ENCODE results near the gene LTBP1. TPM values are rescaled to one million over a fixed set of nuclear protein-coding genes. Genes with fewer than 3 reads are reported as not detected.

The LTBP1 gene
- total and polyA plus RNA-seq, 9 donors: 13.5 to 117 (median 41.8) TPM

GRCh38 chr2:33326100-33326499 is 379.3 kb downstream of the LTBP1 start:
- WGBS, 3 donors: 94 to 98% (median 98%) methylated on average over 4 of the region's 4 CpGs
- intact Hi-C loops (cut with DNase I): no loop called here
- no peaks in the 10 kb centered on the region for H3K9me3 ChIP-seq
- DNase-seq: no peak
- TF ChIP-seq POLR2A (IDR thresholded peaks at IDR 0.05) (no peak), EP300 (IDR thresholded peaks at IDR 0.05) (no peak), CTCF (IDR thresholded peaks at IDR 0.05) (no peak)
- no peaks in the 10 kb centered on the region for H3K36me3 ChIP-seq
- H3K27me3 ChIP-seq: peaks cover 1% of the 10 kb centered on the region
- H3K4me1 ChIP-seq (ENCODE audit: insufficient read depth): peaks cover 3% of the 10 kb centered on the region
- H3K27ac ChIP-seq: no peak overlapping the region
- H3K4me3 ChIP-seq: no peak overlapping the region

GRCh38 chr2:33333433-33333832 is 386.7 kb downstream of the LTBP1 start:
- no peak overlapping the region for H3K27ac ChIP-seq
- no peaks in the 10 kb centered on the region for H3K36me3 ChIP-seq
- TF ChIP-seq POLR2A (IDR thresholded peaks at IDR 0.05): no peak
- no peak for TF ChIP-seq EP300 (IDR thresholded peaks at IDR 0.05)
- TF ChIP-seq CTCF (IDR thresholded peaks at IDR 0.05): no peak
- WGBS, 3 donors: 92 to 95% (median 94%) methylated on average over 3 of the region's 3 CpGs
- H3K4me3 ChIP-seq: no peak overlapping the region
- no peaks in the 10 kb centered on the region for H3K9me3 ChIP-seq
- intact Hi-C loops (cut with DNase I): no loop called here
- H3K4me1 ChIP-seq (ENCODE audit: insufficient read depth): no peaks in the 10 kb centered on the region
- DNase-seq: no peak
- H3K27me3 ChIP-seq: peaks cover 3% of the 10 kb centered on the region

- WGBS, 3 donors: 79 to 81% (median 80%) methylated on average over 4 of the region's 4 CpGs
- no peak for TF ChIP-seq EP300 (IDR thresholded peaks at IDR 0.05)
- TF ChIP-seq POLR2A (IDR thresholded peaks at IDR 0.05): no peak
- no peak for TF ChIP-seq CTCF (IDR thresholded peaks at IDR 0.05)
- no peak for DNase-seq
- Histone ChIP-seq H3K4me3 (no peak overlapping the region), H3K27me3 (peaks cover 3% of the 10 kb centered on the region), H3K36me3 (no peaks in the 10 kb centered on the region), H3K27ac (no peak overlapping the region), H3K9me3 (no peaks in the 10 kb centered on the region), H3K4me1 (ENCODE audit: insufficient read depth) (no peaks in the 10 kb centered on the region)
- intact Hi-C loops (cut with DNase I): no loop called here
Observed at GRCh38 chr2:33334083-33334482, 387.3 kb downstream of the LTBP1 start.

DNA sequence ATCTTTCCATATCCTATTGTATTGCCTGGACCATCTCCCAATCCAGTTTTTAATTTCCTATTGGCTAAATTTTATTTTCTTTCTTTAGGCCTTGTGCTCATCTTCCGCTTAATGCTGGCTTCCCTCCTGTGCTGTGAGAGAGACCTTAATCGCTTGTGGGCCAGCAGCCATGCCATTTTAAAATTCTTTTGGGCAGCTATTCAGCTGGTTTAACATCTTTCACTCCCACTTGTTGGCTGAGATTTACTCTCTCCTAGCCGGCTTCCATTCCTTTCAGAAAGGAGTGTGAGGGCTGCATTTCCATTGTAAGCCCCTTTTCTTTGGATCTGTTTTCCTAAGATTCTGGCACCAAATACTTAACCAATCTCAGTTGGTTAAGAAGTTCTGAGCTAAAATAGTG is 388.8 kb downstream of the LTBP1 start:
- Histone ChIP-seq H3K27me3 (peaks cover 3% of the 10 kb centered on the region), H3K4me1 (ENCODE audit: insufficient read depth) (no peaks in the 10 kb centered on the region), H3K9me3 (no peaks in the 10 kb centered on the region), H3K27ac (no peak overlapping the region), H3K4me3 (no peak overlapping the region), H3K36me3 (no peaks in the 10 kb centered on the region)
- DNase-seq: no peak
- intact Hi-C loops (cut with DNase I): no loop called here
- TF ChIP-seq EP300 (IDR thresholded peaks at IDR 0.05): no peak
- no peak for TF ChIP-seq POLR2A (IDR thresholded peaks at IDR 0.05)
- TF ChIP-seq CTCF (IDR thresholded peaks at IDR 0.05): no peak
- 83 to 92% (median 88%) methylated on average over 3 of the region's 3 CpGs for WGBS, 3 donors

All from ovary (tissue), 9 donors.